Astrocyte of the spinal cord (primary cell): ENCODE measurements around the gene LHFPL2.
A peak's percentile ranks its signal among the peaks of the same experiment; 100 is the strongest.

ENCODE experiments used
- DNase-seq: peaks from one replicate; pipeline ENCODE4 v3.0.0; 2011; ENCODE audit warnings: low read depth, low spot score
- H3K4me3 ChIP-seq: 2 replicates; pipeline ENCODE4 v1.5.1; 2011; ENCODE audit warnings: low read depth, mild to moderate bottlenecking, low read length, moderate library complexity
- in situ Hi-C: cut with HindIII; loops from 2 replicates; pipeline ENCODE4 v1.10.0; 2017; ENCODE audit warnings: low sequenced_read_pairs
- TF ChIP-seq, protein P1 (sequence below): IDR thresholded peaks from 2 replicates; pipeline ENCODE4 v1.5.1; 2012; ENCODE audit warnings: low read depth, mild to moderate bottlenecking, low read length, inconsistent platforms

Gene LHFPL2

DNA sequence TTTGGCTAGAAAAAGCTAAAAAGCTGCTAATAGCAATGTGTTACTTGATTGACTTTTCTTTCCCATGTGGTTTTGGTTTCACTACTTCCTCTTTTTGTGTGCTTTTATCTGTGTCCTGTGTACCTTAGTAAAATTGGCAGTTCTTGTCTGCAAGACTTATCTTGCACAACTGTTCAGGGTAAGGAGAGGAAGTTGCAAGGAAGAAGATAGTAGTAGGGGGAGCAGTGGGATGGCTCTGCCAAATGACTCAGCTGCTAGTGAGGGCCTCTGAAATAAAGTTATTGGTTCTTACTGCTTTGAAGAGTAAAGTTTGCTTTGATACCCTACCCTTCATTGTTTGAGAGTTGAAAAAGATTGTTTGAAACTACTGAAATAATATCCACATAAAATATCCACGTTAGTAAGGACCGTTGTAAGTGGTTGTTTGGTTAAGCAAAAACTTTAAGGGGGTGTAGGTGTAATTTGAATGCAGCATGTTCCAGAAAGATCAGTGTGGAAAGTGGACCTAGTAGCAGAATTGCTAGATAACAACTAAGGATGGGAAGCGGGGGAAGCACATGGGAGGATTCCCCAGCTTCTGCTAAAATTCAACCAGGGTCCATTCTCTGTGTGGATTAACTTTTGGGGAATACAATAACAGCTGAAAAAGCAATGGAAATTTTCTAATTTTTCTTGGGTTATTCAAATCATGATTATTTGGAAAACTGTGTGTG, 164.6 kb downstream of the LHFPL2 start:
- no peak overlapping the region for H3K4me3 ChIP-seq
- DNase-seq: peak; percentile 45
- in situ Hi-C loops: no loop called here

DNA sequence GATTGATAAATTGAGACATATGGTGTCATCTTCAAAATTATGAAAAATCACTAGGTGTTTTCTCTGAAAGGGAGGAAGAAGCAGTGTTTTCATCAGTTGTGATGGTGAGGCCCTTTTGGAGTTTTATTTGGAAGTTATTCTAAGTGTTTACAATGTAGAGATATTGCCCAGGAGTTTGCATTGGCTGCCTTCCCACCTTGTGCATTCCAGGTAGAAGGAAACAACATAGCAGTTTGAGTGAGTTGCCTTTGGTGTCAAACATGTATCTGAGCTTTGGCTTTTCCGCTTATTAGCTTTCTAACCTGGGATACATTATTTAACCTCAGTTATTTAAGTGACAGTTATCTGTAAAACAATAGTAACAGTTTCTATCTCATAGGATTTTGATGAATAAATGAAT, 165.6 kb downstream of the LHFPL2 start:
- no peak overlapping the region for H3K4me3 ChIP-seq
- TF ChIP-seq, protein P1, sequence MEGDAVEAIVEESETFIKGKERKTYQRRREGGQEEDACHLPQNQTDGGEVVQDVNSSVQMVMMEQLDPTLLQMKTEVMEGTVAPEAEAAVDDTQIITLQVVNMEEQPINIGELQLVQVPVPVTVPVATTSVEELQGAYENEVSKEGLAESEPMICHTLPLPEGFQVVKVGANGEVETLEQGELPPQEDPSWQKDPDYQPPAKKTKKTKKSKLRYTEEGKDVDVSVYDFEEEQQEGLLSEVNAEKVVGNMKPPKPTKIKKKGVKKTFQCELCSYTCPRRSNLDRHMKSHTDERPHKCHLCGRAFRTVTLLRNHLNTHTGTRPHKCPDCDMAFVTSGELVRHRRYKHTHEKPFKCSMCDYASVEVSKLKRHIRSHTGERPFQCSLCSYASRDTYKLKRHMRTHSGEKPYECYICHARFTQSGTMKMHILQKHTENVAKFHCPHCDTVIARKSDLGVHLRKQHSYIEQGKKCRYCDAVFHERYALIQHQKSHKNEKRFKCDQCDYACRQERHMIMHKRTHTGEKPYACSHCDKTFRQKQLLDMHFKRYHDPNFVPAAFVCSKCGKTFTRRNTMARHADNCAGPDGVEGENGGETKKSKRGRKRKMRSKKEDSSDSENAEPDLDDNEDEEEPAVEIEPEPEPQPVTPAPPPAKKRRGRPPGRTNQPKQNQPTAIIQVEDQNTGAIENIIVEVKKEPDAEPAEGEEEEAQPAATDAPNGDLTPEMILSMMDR: no peak
- in situ Hi-C loops: no loop called here
- no peak for DNase-seq

More for the DNA sequence above, 164.6 kb downstream of the LHFPL2 start:
- TF ChIP-seq, protein P1: no peak

DNA sequence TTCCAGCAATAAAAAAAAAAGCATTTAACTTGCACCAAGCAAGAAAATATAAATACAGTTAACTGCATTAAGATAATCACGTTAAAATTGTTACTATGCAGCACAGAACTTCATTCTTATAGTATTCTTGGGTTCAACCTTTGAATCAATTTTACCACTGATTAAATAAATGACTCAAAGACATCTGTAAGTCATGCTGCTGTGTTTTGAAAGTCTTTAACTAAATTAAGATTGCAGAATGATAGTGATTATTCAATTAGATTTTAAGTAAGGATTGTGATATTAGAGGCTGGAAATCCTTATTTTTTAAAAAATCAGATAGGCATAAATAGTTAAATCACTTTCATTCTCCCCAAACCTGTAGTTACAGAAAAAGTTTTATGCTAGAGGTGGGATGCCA, 171.8 kb downstream of the LHFPL2 start:
- in situ Hi-C loops: no loop called here
- TF ChIP-seq, protein P1: no peak
- DNase-seq: no peak
- no peak overlapping the region for H3K4me3 ChIP-seq

DNA sequence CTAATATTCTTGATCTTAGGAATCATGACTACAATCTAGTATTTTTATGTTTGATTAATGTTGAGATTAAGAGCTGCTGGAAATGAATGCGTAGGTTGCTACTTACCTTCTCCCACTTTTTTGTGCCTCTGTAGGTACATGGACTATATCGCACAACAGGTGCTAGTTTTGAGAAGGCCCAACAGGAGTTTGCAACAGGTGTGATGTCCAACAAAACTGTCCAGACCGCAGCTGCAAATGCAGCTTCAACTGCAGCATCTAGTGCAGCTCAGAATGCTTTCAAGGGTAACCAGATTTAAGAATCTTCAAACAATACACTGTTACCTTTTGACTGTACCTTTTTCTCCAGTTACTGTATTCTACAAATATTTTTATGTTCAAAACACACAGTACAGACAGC, 173.2 kb downstream of the LHFPL2 start:
- in situ Hi-C loops: no loop called here
- TF ChIP-seq, protein P1: no peak
- DNase-seq: no peak
- H3K4me3 ChIP-seq: no peak overlapping the region

DNA sequence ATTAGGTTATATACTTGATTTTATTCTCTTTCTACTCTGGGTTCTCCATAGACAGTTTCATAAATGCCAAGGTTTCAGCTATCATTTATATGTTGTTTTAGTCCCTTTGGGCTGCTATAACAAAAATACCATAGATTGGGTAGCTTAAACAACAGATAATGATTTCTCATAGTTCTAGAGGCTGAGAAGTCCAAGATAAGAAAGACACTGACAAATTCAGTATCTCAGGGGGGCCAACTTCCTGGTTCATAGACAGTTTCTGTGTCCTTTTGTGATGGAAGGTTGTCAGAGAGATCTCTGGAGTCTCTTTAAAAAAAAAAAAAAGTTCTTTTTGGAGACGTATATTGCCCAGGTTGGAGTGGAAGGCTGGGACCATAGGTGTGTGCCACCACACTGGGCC, 174.8 kb downstream of the LHFPL2 start:
- no peak for DNase-seq
- TF ChIP-seq, protein P1: no peak
- in situ Hi-C loops: no loop called here
- no peak overlapping the region for H3K4me3 ChIP-seq

DNA sequence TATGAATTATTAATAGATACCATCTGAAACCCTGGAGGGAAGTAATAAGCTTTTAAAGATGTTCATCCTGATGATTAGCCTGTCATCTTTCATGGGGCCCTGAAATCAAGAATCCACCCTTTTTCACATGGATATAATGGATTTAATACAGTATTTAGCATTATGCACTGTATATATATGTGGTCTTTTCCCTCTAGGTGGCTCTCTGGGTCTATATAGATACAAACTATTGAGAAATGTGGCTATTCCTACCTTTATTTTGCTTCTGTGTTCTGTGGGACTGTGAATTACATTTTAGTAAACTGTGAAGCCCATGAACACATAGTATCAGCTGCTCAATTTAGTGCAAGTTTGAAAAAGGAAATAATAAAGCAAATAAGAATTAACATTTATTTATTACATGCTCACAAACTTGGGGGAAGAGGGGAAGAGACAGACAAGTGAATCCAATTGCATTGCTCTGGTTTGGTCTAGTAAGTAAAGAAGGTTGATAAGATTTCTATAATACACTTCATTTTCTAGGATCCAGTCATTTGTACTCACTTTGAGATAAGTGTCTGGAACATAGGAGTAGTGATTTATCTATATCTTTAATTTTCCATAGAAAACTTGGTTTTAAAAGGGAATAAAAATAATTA, 176.0 kb downstream of the LHFPL2 start:
- no peak overlapping the region for H3K4me3 ChIP-seq
- in situ Hi-C loops: no loop called here
- TF ChIP-seq, protein P1: peak; percentile 51
- DNase-seq: peak; percentile 51
